AG04450 (cell line): Measurements from ENCODE around the gene DDT. TPM values are rescaled to one million over a fixed set of nuclear protein-coding genes. Genes with fewer than 3 reads are reported as not detected.

Experiments
- CTCF ChIA-PET: fragments of 300-600, 350-600 bp; formaldehyde crosslinking; extraction: SDS; loops from one replicate; lab custom pipeline; 2022; ENCODE audit warnings: antibody characterized with exemption, inconsistent platforms; lab: Charles Lee
- POLR2A ChIA-PET: fragments of 350-600 bp; formaldehyde crosslinking; extraction: SDS; loops from one replicate; lab custom pipeline; 2021; ENCODE audit warnings: antibody characterized with exemption, inconsistent platforms; lab: Yijun Ruan, JAX
- DNase-seq: peaks from one replicate; pipeline ENCODE4 v3.0.0-alpha.2; 2011; ENCODE audit warnings: low read depth, low spot score
- H3K27ac ChIP-seq: one replicate; pipeline ENCODE4 v1.5.1; 2012; ENCODE audit warnings: low read depth, low read length, control low read depth
- H3K27me3 ChIP-seq: one replicate; pipeline ENCODE4 v1.6.0; 2012; ENCODE audit warnings: low read length; ENCODE audit not compliant: control insufficient read depth, insufficient read depth
- H3K4me3 ChIP-seq: 2 replicates; pipeline ENCODE4 v1.5.1; 2011; ENCODE audit warnings: mild to moderate bottlenecking, low read depth, low read length, control low read depth
- H3K9me3 ChIP-seq: 2 replicates; pipeline ENCODE4 v1.5.1; 2012; ENCODE audit warnings: low read length; ENCODE audit not compliant: control insufficient read depth, insufficient read depth
- polyA plus RNA-seq: library from polyadenylated mRNA; depleted of rRNA; stranded (reverse); fragments of >200 nt; gene quantifications from 2 replicates; pipeline ENCODE4 v1.2.3, GENCODE V29; 2011
- TF ChIP-seq, protein P1 (sequence below): IDR thresholded peaks from 2 replicates; pipeline ENCODE4 v1.5.1; 2011; ENCODE audit warnings: low read depth, low read length, control low read depth, inconsistent platforms

The DDT gene
- polyA plus RNA-seq, 1 experiment, result 91.4 TPM

- DNase-seq, result no peak
- Histone ChIP-seq H3K27me3 (peaks cover 7% of the 10 kb centered on the region), H3K27ac (no peak overlapping the region), H3K9me3 (no peaks in the 10 kb centered on the region; the same call in 1 of the 2 replicates), H3K4me3 (no peak overlapping the region)
- ChIA-PET POLR2A (interaction anchor here (1.1 kb wide), 1 partner anchor 520 kb away, joined by 3 read pairs; no protein-coding TSS in a partner anchor), CTCF (interaction anchor here (1.9 kb wide), 1 partner anchor 147 kb away, joined by 6 read pairs; no protein-coding TSS in a partner anchor)
- TF ChIP-seq, protein P1, sequence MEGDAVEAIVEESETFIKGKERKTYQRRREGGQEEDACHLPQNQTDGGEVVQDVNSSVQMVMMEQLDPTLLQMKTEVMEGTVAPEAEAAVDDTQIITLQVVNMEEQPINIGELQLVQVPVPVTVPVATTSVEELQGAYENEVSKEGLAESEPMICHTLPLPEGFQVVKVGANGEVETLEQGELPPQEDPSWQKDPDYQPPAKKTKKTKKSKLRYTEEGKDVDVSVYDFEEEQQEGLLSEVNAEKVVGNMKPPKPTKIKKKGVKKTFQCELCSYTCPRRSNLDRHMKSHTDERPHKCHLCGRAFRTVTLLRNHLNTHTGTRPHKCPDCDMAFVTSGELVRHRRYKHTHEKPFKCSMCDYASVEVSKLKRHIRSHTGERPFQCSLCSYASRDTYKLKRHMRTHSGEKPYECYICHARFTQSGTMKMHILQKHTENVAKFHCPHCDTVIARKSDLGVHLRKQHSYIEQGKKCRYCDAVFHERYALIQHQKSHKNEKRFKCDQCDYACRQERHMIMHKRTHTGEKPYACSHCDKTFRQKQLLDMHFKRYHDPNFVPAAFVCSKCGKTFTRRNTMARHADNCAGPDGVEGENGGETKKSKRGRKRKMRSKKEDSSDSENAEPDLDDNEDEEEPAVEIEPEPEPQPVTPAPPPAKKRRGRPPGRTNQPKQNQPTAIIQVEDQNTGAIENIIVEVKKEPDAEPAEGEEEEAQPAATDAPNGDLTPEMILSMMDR, result no peak
Measured at GRCh38 chr22:24010018-24010391, 35.8 kb upstream of the DDT start.

- H3K27me3 ChIP-seq, result peaks cover 7% of the 10 kb centered on the region
- no peak overlapping the region for H3K27ac ChIP-seq
- ChIA-PET POLR2A (no interaction called here), CTCF (interaction anchor here (1.9 kb wide), 1 partner anchor 147 kb away, joined by 6 read pairs; no protein-coding TSS in a partner anchor)
- no peak overlapping the region for H3K4me3 ChIP-seq
- no peaks in the 10 kb centered on the region; the same call in 1 of the 2 replicates for H3K9me3 ChIP-seq
- DNase-seq, result no peak
- TF ChIP-seq, protein P1, result no peak
Measured at GRCh38 chr22:24009227-24010017, 35.2 kb upstream of the DDT start.

DNA sequence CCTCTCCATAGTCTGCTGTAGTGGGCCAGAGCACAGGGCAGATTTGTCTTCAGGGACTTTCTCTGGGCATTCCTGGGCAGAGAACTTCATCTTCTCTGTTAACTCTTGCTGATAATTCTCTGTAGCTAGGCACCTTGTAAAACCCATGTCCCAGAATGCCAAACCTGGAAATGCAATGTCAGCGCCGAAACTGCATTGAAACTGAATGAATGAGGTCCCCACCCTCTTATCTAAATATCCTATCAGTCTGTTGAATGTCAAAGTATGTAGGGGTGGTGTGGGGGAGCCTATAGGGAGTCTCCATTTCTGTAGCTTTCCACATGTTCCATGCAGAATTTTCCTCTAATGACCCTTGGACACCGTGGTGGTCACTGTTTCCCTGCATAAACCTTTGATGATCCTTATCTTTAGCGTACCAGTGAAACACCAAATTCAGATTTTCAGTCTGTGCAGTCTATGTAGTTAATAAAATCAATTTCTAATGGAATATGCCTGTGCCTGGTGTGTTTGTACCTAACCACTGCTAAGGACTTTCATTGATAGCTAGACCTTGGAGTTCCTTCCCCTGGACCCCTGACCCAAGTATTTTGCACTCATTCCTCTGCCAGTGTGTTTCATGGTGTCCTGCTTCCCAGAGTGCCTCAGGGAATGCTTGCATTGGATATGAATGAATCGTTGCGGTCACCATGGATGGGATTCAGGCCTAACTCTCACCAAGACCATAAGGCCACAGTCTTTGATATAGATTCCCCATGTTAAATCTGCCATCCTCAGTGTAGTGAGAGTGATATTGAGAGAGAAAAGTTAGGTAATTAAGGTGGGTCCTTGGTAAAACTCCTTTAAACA is 34.4 kb upstream of the DDT start:
- Histone ChIP-seq H3K27me3 (peaks cover 7% of the 10 kb centered on the region), H3K4me3 (no peak overlapping the region), H3K9me3 (no peaks in the 10 kb centered on the region; the same call in 1 of the 2 replicates), H3K27ac (no peak overlapping the region)
- TF ChIP-seq, protein P1, result no peak
- POLR2A ChIA-PET, result no interaction called here
- CTCF ChIA-PET, result interaction anchor here (1.9 kb wide), 1 partner anchor 148 kb away, joined by 6 read pairs; no protein-coding TSS in a partner anchor
- no peak for DNase-seq

DNA sequence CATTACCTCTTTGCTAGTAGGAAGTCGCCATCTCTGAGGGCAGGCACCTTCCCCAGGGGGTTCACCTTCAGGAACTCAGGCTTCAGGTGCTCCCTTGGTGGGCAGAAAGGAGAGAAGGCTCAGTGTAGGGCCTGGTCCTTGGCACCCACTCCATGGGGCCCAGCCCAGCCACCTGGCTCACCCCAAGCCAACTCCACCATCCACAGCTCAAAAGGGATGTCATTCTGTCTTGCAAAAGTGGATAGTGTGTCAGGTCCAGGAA is 33.7 kb upstream of the DDT start:
- H3K27me3 ChIP-seq, result peaks cover 7% of the 10 kb centered on the region
- H3K9me3 ChIP-seq, result no peaks in the 10 kb centered on the region; the same call in 1 of the 2 replicates
- TF ChIP-seq, protein P1, result no peak
- H3K27ac ChIP-seq, result no peak overlapping the region
- ChIA-PET CTCF (no interaction called here), POLR2A (no interaction called here)
- no peak overlapping the region for H3K4me3 ChIP-seq
- DNase-seq, result no peak
